Sigmoid colon (tissue), 7 donors: ENCODE data around the gene PROX1. TPM values are rescaled to one million over a fixed set of nuclear protein-coding genes. Genes with fewer than 3 reads are reported as not detected.

ENCODE experiments used
- DNase-seq: peaks from one replicate; pipeline ENCODE4 v3.0.0-alpha.2; 2019
- H3K27ac ChIP-seq, 4 donors: fragments of 200-600 bp; sonication (generic); one replicate each; pipeline ENCODE4 v1.5.1; 2016 to 2019; ENCODE audit warnings: mild to moderate bottlenecking in 1 of 4
- H3K27me3 ChIP-seq, 3 donors: fragments of 200-600 bp; sonication (generic); one replicate each; pipeline ENCODE4 v1.5.1; 2019; ENCODE audit warnings: mild to moderate bottlenecking in 1 of 3
- H3K36me3 ChIP-seq, 4 donors: fragments of 200-600 bp; sonication (generic); one replicate each; pipeline ENCODE4 v1.5.1; 2016 to 2019
- H3K4me1 ChIP-seq, 4 donors: fragments of 200-600 bp; sonication (generic); one replicate each; pipeline ENCODE4 v1.5.1; 2017 to 2019
- H3K4me3 ChIP-seq, 4 donors: fragments of 200-600 bp; sonication (generic); one replicate each; pipeline ENCODE4 v1.5.1; 2017 to 2019; ENCODE audit warnings: mild to moderate bottlenecking in 2 of 4, moderate library complexity in 1 of 4
- H3K9me3 ChIP-seq, 4 donors: fragments of 200-600 bp in 3 of 4; sonication (generic) in 3 of 4; one replicate each; pipeline versions ENCODE4 v1.5.1 to v1.6.1; 2013 to 2019
- EP300 ChIP-seq, 4 donors: sonication (generic); formaldehyde crosslinking; IDR thresholded peaks; one replicate each; pipeline ENCODE4 v1.6.1; 2017; ENCODE audit warnings: antibody characterized with exemption in 4 of 4
- POLR2A ChIP-seq, 2 donors: fragments of 450-650 bp; IDR thresholded peaks; one replicate each; pipeline ENCODE4 v1.6.1; 2016; ENCODE audit warnings: antibody characterized with exemption in 2 of 2, mild to moderate bottlenecking in 2 of 2, moderate library complexity in 2 of 2
- POLR2AphosphoS5 ChIP-seq, 4 donors: sonication (generic); formaldehyde crosslinking; IDR thresholded peaks; one replicate each; pipeline ENCODE4 v1.6.1; 2017; ENCODE audit warnings: antibody characterized with exemption in 4 of 4
- WGBS, 2 donors: extraction: QIAGEN DNeasy Blood & Tissue Kit; methylation state at CpG; one replicate each; pipeline ENCODE4 v1.1.7; 2013; 5-methylcytosine and 5-hydroxymethylcytosine counted together
- intact Hi-C: fragments of 100-400 bp; cut with DNase I; formaldehyde crosslinking; loops from one replicate; pipeline ENCODE4 v1.15.1; 2023
- polyA plus RNA-seq, 3 donors: library from polyadenylated mRNA; stranded (reverse); fragments of 200-250 nt; gene quantifications; one replicate each; pipeline ENCODE4 v1.2.3, GENCODE V29; 2013
- total RNA-seq, 4 donors: library from RNA; depleted of rRNA; stranded (reverse); fragments of >200 nt; gene quantifications; one replicate each; pipeline ENCODE4 v1.1.0, GENCODE V29; 2016
- TF ChIP-seq, protein P1 (sequence below), 4 experiments: fragments of 450-650 bp in 3 of 4; fragments of 200-600 bp in 1 of 4; IDR thresholded peaks; one replicate each; pipeline ENCODE4 v1.5.1; 2016 to 2019; ENCODE audit warnings: antibody characterized with exemption in 4 of 4, mild to moderate bottlenecking in 3 of 4, moderate library complexity in 2 of 4
- donor health status: healthy with polysubstance abuse.
- donor health status: Bipolar disorder and iron deficiency.
- donor health status: healthy.

The PROX1 gene
- total and polyA plus RNA-seq, 7 donors = 1.4 to 7.7 (median 5.4) TPM

DNA sequence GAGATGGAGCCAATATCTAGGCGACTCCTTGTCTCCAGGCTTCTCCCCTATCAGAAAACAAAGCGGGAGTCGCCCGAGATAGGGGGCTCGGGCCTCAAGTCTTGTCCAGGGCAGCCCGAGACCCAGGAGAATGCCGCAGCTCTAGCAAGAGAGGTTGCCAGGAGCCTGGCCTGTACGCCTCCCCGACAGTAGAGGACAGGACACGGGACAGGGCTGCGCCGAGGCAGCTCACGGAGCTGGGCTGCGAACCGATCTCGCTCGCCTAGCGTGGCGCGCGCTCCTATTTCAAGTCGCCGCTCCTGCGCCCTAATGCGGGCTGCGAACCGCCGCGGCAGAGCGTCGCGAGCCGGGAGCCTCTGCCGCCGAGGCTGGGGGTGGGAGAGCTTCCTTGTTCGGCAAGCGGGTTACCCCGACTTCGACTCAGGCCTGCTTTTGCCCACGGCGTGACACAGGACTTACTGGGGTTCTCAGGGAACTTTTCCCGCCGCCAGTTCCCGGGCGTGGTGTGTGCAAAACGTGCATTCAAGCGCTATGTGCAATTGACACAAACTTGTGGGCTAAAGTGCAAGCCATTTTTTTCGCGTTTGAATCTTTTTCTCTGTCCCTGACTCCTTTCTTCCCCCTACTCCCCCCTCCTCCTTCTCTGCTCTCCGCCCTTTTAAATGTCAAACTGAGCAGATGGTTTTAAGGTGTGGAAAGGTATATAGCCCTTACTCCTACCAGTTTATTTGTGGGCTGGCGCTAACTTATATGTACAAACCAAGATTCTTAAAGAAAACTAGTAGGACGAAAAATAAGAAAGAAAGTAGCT lies 2.4 kb upstream of the PROX1 start:
- Histone ChIP-seq H3K4me3 (peak overlapping the region in 2 of 4 donors; percentile 16 to 19), H3K27ac (no peak overlapping the region), H3K27me3 (peaks cover 45 to 75% (median 64%) of the 10 kb centered on the region in 3 donors), H3K9me3 (no peaks in the 10 kb centered on the region), H3K4me1 (peaks cover 0 to 56% (median 54%) of the 10 kb centered on the region in 4 donors), H3K36me3 (no peaks in the 10 kb centered on the region)
- 6 to 7% methylated on average over 52 of the region's 52 CpGs for WGBS, 2 donors
- no peak for TF ChIP-seq EP300 (IDR thresholded peaks at IDR 0.05)
- peak in 1 of 4 donors; percentile 4 for TF ChIP-seq POLR2AphosphoS5 (IDR thresholded peaks at IDR 0.05)
- intact Hi-C loops = loop anchor here (5.0 kb wide), 2 partner anchors 42 to 137 kb away; no protein-coding TSS in a partner anchor
- no peak for DNase-seq

DNA sequence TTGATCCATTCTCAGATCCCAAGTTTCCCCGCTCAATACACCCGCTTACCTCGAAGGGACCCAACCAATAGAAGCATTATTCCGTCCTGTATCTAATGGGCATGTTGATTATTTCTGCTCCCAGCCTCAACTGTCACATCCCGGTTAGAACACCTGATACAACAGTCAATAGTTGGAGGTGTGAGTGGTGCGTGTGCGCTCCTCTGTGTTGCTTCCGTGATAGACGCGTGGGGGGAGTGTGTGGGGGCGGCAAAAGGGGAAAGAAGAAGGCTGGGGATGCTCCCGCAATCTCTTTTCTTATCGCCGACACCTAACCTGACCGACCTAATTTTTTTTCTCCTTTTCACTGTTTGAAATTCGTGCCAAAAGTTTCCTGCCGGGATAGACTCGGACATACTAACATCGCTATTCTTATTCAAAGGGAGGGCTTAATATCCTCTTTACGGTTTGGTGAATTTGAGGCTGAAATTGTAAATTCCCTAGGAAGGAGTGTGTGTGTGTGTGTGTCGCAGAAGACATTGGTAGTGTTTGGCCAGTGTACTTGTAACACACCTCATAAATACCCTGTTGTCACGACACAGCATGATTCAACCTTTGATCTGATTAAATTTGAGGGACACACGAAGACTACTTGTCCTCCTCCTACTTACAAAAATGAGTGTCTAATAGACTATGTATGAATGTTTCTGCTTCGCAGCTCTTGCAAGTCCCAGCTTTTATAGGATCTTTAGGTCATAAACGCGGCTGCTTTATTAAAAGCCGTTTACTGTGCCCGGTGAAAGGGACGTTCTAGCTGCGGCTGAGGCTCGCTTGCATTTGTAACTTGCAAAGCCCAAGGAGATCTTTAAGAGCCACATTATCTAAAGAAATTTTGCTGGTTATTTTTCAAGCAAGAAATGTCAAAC lies 1.5 kb upstream of the PROX1 start:
- intact Hi-C loops = loop anchor here (5.0 kb wide), 2 partner anchors 41 to 136 kb away; no protein-coding TSS in a partner anchor
- WGBS, 2 donors = 5 to 10% methylated on average over 31 of the region's 31 CpGs
- no peak overlapping the region for H3K4me3 ChIP-seq
- TF ChIP-seq POLR2AphosphoS5 (IDR thresholded peaks at IDR 0.05) (peak in 2 of 4 donors; percentile 54 to 63), POLR2A (IDR thresholded peaks at IDR 0.05) (no peak)
- TF ChIP-seq, protein P1, sequence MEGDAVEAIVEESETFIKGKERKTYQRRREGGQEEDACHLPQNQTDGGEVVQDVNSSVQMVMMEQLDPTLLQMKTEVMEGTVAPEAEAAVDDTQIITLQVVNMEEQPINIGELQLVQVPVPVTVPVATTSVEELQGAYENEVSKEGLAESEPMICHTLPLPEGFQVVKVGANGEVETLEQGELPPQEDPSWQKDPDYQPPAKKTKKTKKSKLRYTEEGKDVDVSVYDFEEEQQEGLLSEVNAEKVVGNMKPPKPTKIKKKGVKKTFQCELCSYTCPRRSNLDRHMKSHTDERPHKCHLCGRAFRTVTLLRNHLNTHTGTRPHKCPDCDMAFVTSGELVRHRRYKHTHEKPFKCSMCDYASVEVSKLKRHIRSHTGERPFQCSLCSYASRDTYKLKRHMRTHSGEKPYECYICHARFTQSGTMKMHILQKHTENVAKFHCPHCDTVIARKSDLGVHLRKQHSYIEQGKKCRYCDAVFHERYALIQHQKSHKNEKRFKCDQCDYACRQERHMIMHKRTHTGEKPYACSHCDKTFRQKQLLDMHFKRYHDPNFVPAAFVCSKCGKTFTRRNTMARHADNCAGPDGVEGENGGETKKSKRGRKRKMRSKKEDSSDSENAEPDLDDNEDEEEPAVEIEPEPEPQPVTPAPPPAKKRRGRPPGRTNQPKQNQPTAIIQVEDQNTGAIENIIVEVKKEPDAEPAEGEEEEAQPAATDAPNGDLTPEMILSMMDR (IDR thresholded peaks at IDR 0.05) = no peak
- H3K27me3 ChIP-seq = peaks cover 42 to 66% (median 56%) of the 10 kb centered on the region in 3 donors
- H3K36me3 ChIP-seq = no peaks in the 10 kb centered on the region
- no peak overlapping the region for H3K27ac ChIP-seq
- H3K9me3 ChIP-seq = no peaks in the 10 kb centered on the region
- H3K4me1 ChIP-seq = peaks cover 0 to 57% (median 54%) of the 10 kb centered on the region in 4 donors
- DNase-seq = no peak

DNA sequence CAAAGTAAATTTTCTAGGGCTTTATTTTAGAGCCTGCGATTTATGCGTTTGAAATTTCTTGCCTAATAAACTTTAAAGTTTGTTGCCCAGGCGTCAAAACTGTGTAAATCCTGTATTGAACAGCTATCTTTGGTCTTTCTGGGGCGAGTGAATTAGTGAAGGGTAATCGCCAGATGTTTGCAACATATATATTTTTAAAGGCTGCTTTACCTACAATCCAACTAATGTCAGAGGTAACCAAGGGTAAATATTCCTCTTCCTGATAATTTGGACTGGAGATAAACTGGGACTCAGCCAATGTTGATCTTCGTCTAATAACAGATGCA lies 885 bp upstream of the PROX1 start:
- Histone ChIP-seq H3K9me3 (no peaks in the 10 kb centered on the region), H3K4me3 (peak overlapping the region in 3 of 4 donors; percentile 55 to 66 (median 64)), H3K27me3 (peaks cover 42 to 60% (median 50%) of the 10 kb centered on the region in 3 donors), H3K27ac (no peak overlapping the region), H3K4me1 (peaks cover 0 to 57% (median 54%) of the 10 kb centered on the region in 4 donors), H3K36me3 (no peaks in the 10 kb centered on the region)
- 3 to 6% methylated on average over 6 of the region's 6 CpGs for WGBS, 2 donors
- TF ChIP-seq POLR2AphosphoS5 (IDR thresholded peaks at IDR 0.05) (no peak), EP300 (IDR thresholded peaks at IDR 0.05) (no peak), POLR2A (IDR thresholded peaks at IDR 0.05) (no peak)
- TF ChIP-seq, protein P1 (IDR thresholded peaks at IDR 0.05) = no peak
- no peak for DNase-seq
- intact Hi-C loops = loop anchor here (5.0 kb wide), 2 partner anchors 40 to 135 kb away; no protein-coding TSS in a partner anchor

DNA sequence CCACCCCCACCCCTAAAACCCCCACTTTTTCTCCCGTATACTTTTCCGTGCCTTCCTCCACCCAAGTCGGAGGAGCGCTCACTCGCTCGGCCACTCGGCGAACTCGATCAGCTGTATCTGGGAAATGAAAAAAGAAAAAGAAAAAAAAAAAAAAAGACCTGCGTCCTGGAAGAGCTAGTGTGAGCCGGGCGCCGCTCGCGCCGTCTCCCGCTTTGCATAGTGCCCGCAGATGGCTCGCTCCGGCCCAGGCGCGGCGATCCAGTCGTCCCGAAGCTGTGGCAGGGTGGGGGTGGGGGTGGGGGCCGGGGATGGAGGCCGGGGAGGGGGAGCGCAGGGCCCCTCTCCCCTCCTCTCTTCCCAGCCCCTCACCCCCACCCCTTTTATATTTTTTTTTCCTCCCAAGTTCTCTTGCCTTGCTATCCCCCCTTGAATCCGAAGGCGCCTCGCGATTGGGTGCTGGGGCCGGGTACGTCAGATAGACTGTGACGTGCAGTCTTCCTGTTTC lies 299 bp upstream of the PROX1 start:
- 1 to 2% methylated on average over 35 of the region's 35 CpGs for WGBS, 2 donors
- Histone ChIP-seq H3K4me1 (peaks cover 0 to 55% (median 52%) of the 10 kb centered on the region in 4 donors), H3K27me3 (peaks cover 39 to 54% (median 44%) of the 10 kb centered on the region in 3 donors), H3K9me3 (no peaks in the 10 kb centered on the region), H3K27ac (peak overlapping the region; percentile 73 to 92 (median 86)), H3K36me3 (no peaks in the 10 kb centered on the region), H3K4me3 (peak overlapping the region; percentile 46 to 66 (median 60))
- intact Hi-C loops = loop anchor here (5.0 kb wide), 2 partner anchors 40 to 135 kb away; no protein-coding TSS in a partner anchor
- TF ChIP-seq, protein P1 (IDR thresholded peaks at IDR 0.05) = no peak
- TF ChIP-seq EP300 (IDR thresholded peaks at IDR 0.05) (no peak), POLR2AphosphoS5 (IDR thresholded peaks at IDR 0.05) (no peak), POLR2A (IDR thresholded peaks at IDR 0.05) (no peak)
- DNase-seq = peak; percentile 95
